ENCODE results near the gene INSYN2B. TPM values are rescaled to one million over a fixed set of nuclear protein-coding genes. Genes with fewer than 3 reads are reported as not detected.

Gene INSYN2B
- polyA plus RNA-seq, 3 donors from 2014 or later, result 0.40 TPM; not detected in 2

- no peak for DNase-seq
- peaks cover 11 to 48% of the 10 kb centered on the region in 2 donors for H3K4me1 Mint-ChIP-seq
- H3K9me3 Mint-ChIP-seq, result no peaks in the 10 kb centered on the region
- H3K4me3 Mint-ChIP-seq, result no peak overlapping the region
- peaks cover 11 to 14% (median 12%) of the 10 kb centered on the region in 3 donors for H3K36me3 Mint-ChIP-seq
- no peak overlapping the region for H3K27ac Mint-ChIP-seq
- peaks cover 0 to 3% (median 0%) of the 10 kb centered on the region in 3 donors for H3K27me3 Mint-ChIP-seq (ENCODE audit: low read depth in 3 of 3)
Observed at GRCh38 chr5:169870211-169870610, 110.1 kb downstream of the INSYN2B start.

- Mint-ChIP-seq H3K4me3 (no peak overlapping the region), H3K9me3 (no peaks in the 10 kb centered on the region), H3K4me1 (peaks cover 13 to 59% of the 10 kb centered on the region in 2 donors), H3K27ac (peak overlapping the region in 1 of 6 donors; percentile 9), H3K36me3 (peaks cover 11 to 12% (median 12%) of the 10 kb centered on the region in 3 donors), H3K27me3 (ENCODE audit: low read depth in 3 of 3) (peaks cover 0 to 3% (median 0%) of the 10 kb centered on the region in 3 donors)
- no peak for DNase-seq
Observed at GRCh38 chr5:169869066-169869465, 111.2 kb downstream of the INSYN2B start.

GRCh38 chr5:169867347-169867746, 112.9 kb downstream of the INSYN2B start:
- H3K9me3 Mint-ChIP-seq, result no peaks in the 10 kb centered on the region
- peaks cover 0 to 3% (median 0%) of the 10 kb centered on the region in 3 donors for H3K27me3 Mint-ChIP-seq (ENCODE audit: low read depth in 3 of 3)
- no peak overlapping the region for H3K4me3 Mint-ChIP-seq
- peaks cover 9 to 12% (median 9%) of the 10 kb centered on the region in 3 donors for H3K36me3 Mint-ChIP-seq
- peaks cover 11 to 65% of the 10 kb centered on the region in 2 donors for H3K4me1 Mint-ChIP-seq
- peak overlapping the region in 1 of 6 donors; percentile 37 for H3K27ac Mint-ChIP-seq
- no peak for DNase-seq

- Mint-ChIP-seq H3K36me3 (peaks cover 0 to 12% (median 5%) of the 10 kb centered on the region in 3 donors), H3K27ac (peak overlapping the region in 1 of 6 donors; percentile 7)
Observed at GRCh38 chr5:169864483-169864882, 115.8 kb downstream of the INSYN2B start.

GRCh38 chr5:169862391-169862811, 117.9 kb downstream of the INSYN2B start:
- H3K36me3 Mint-ChIP-seq, result peaks cover 0 to 2% (median 0%) of the 10 kb centered on the region in 3 donors
- H3K27ac Mint-ChIP-seq, result no peak overlapping the region
- peaks cover 44 to 91% of the 10 kb centered on the region in 2 donors for H3K4me1 Mint-ChIP-seq
- no peaks in the 10 kb centered on the region for H3K9me3 Mint-ChIP-seq
- H3K4me3 Mint-ChIP-seq, result no peak overlapping the region
- DNase-seq, result no peak
- peaks cover 0 to 3% (median 2%) of the 10 kb centered on the region in 3 donors for H3K27me3 Mint-ChIP-seq (ENCODE audit: low read depth in 3 of 3)

More at GRCh38 chr5:169864483-169864882, 115.8 kb downstream of the INSYN2B start:
- peaks cover 27 to 87% of the 10 kb centered on the region in 2 donors for H3K4me1 Mint-ChIP-seq
- H3K4me3 Mint-ChIP-seq, result no peak overlapping the region
- DNase-seq, result no peak
- H3K27me3 Mint-ChIP-seq (ENCODE audit: low read depth in 3 of 3), result peaks cover 0 to 3% (median 0%) of the 10 kb centered on the region in 3 donors
- H3K9me3 Mint-ChIP-seq, result no peaks in the 10 kb centered on the region

- Mint-ChIP-seq H3K9me3 (no peaks in the 10 kb centered on the region), H3K4me3 (no peak overlapping the region), H3K27me3 (ENCODE audit: low read depth in 3 of 3) (peaks cover 0 to 3% (median 2%) of the 10 kb centered on the region in 3 donors), H3K4me1 (peaks cover 47 to 91% of the 10 kb centered on the region in 2 donors), H3K27ac (no peak overlapping the region), H3K36me3 (no peaks in the 10 kb centered on the region)
- no peak for DNase-seq
Observed at GRCh38 chr5:169861934-169862333, 118.4 kb downstream of the INSYN2B start.

- Mint-ChIP-seq H3K4me3 (no peak overlapping the region), H3K9me3 (no peaks in the 10 kb centered on the region), H3K36me3 (no peaks in the 10 kb centered on the region), H3K27me3 (ENCODE audit: low read depth in 3 of 3) (peaks cover 0 to 3% (median 2%) of the 10 kb centered on the region in 3 donors), H3K4me1 (peaks cover 47 to 90% of the 10 kb centered on the region in 2 donors), H3K27ac (peak overlapping the region in 1 of 6 donors; percentile 23)
- no peak for DNase-seq
Observed at GRCh38 chr5:169861433-169861832, 118.9 kb downstream of the INSYN2B start.

DNA sequence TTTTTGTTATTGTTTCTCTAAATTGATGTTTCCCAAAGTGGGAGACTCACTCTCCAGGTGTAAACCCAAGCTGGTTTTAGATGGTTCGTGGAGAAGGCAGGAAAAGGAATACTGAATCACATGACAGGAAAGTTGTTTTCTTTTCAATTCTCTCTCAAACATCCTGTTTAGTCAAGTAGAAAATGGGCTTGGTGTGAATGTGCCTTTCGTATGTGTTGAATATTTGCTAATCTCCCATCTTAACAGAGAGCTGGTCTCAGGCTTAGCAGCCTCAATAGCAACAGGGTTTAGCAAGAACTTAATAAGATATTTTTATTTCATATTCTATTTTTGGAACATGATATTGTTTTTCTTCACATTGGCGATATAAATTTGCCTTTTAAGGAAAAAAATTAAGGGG, 119.7 kb downstream of the INSYN2B start:
- peak overlapping the region; percentile 47 to 85 (median 59) for H3K27ac Mint-ChIP-seq
- H3K27me3 Mint-ChIP-seq (ENCODE audit: low read depth in 3 of 3), result peaks cover 0 to 2% (median 1%) of the 10 kb centered on the region in 3 donors
- peak overlapping the region in 1 of 5 donors; percentile 40 for H3K4me3 Mint-ChIP-seq
- no peaks in the 10 kb centered on the region for H3K9me3 Mint-ChIP-seq
- H3K4me1 Mint-ChIP-seq, result peaks cover 45 to 90% of the 10 kb centered on the region in 2 donors
- no peak for DNase-seq
- H3K36me3 Mint-ChIP-seq, result peaks cover 0 to 2% (median under 1%) of the 10 kb centered on the region in 3 donors

- Mint-ChIP-seq H3K27me3 (ENCODE audit: low read depth in 3 of 3) (peaks cover 0 to 2% (median 0%) of the 10 kb centered on the region in 3 donors), H3K4me3 (no peak overlapping the region), H3K36me3 (peaks cover 18 to 28% (median 18%) of the 10 kb centered on the region in 3 donors), H3K9me3 (no peaks in the 10 kb centered on the region), H3K27ac (no peak overlapping the region), H3K4me1 (peaks cover 51 to 81% of the 10 kb centered on the region in 2 donors)
- DNase-seq, result no peak
Observed at GRCh38 chr5:169856571-169856970, 123.7 kb downstream of the INSYN2B start.

GRCh38 chr5:169851321-169851850, 128.9 kb downstream of the INSYN2B start:
- H3K4me3 Mint-ChIP-seq, result no peak overlapping the region
- H3K36me3 Mint-ChIP-seq, result peaks cover 51 to 57% (median 56%) of the 10 kb centered on the region in 3 donors
- H3K27me3 Mint-ChIP-seq (ENCODE audit: low read depth in 3 of 3), result no peaks in the 10 kb centered on the region
- DNase-seq, result no peak
- peaks cover 0 to 10% (median 5%) of the 10 kb centered on the region in 6 donors for H3K9me3 Mint-ChIP-seq
- H3K27ac Mint-ChIP-seq, result no peak overlapping the region
- peaks cover 18 to 43% of the 10 kb centered on the region in 2 donors for H3K4me1 Mint-ChIP-seq

DNA sequence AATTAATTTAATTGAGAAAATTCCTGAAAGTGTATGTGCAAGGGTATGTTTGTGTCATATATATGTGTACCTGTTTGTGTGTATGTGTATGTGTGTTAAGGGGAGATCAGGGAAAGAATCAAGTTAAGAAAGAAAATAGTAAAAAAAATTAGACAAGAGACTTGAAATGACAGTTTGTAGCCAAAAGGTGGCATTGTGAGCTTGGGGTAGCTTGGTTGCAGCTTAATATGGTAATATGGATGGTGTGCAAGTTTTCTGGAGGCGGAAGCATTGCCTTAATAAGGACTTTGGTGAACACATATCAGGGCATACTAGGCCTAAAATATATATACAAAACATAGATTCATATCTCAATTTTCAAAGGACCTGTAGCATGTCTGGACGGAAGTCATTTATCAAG, 129.9 kb downstream of the INSYN2B start:
- Mint-ChIP-seq H3K36me3 (peaks cover 49 to 58% (median 52%) of the 10 kb centered on the region in 3 donors), H3K27ac (no peak overlapping the region), H3K27me3 (ENCODE audit: low read depth in 3 of 3) (no peaks in the 10 kb centered on the region)

GRCh38 chr5:169848792-169849191, 131.5 kb downstream of the INSYN2B start:
- peaks cover 19 to 47% of the 10 kb centered on the region in 2 donors for H3K4me1 Mint-ChIP-seq
- H3K4me3 Mint-ChIP-seq, result no peak overlapping the region
- peaks cover 0 to 10% (median 5%) of the 10 kb centered on the region in 6 donors for H3K9me3 Mint-ChIP-seq
- no peaks in the 10 kb centered on the region for H3K27me3 Mint-ChIP-seq (ENCODE audit: low read depth in 3 of 3)
- no peak overlapping the region for H3K27ac Mint-ChIP-seq
- no peak for DNase-seq
- peaks cover 45 to 66% (median 48%) of the 10 kb centered on the region in 3 donors for H3K36me3 Mint-ChIP-seq

More for the DNA sequence above, 129.9 kb downstream of the INSYN2B start:
- DNase-seq, result no peak
- no peak overlapping the region for H3K4me3 Mint-ChIP-seq
- peaks cover 0 to 10% (median 5%) of the 10 kb centered on the region in 6 donors for H3K9me3 Mint-ChIP-seq
- peaks cover 15 to 36% of the 10 kb centered on the region in 2 donors for H3K4me1 Mint-ChIP-seq

DNA sequence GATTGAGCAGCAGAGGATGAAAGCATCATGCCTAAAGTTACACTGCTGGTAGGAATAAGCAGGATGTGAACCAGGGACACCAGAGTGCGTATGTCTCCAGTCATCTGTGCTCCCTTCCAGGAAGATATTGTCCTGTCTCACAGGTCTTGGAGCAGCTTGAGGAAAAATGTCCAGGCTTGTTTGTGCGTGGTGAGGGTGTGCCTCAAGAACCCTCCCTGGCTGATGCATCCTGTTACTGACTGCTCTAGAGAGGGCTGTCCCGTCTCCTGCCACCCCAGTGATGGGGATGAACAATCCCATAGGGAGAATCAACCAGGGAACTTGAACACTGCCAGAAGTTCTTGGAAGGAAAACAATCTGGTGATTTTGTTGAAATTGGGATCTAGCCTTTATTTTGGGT, 132.0 kb downstream of the INSYN2B start:
- Mint-ChIP-seq H3K36me3 (peaks cover 44 to 67% (median 45%) of the 10 kb centered on the region in 3 donors), H3K27me3 (ENCODE audit: low read depth in 3 of 3) (no peaks in the 10 kb centered on the region), H3K27ac (no peak overlapping the region), H3K4me1 (peaks cover 19 to 46% of the 10 kb centered on the region in 2 donors), H3K9me3 (peaks cover 0 to 10% (median 5%) of the 10 kb centered on the region in 6 donors), H3K4me3 (no peak overlapping the region)
- no peak for DNase-seq

DNA sequence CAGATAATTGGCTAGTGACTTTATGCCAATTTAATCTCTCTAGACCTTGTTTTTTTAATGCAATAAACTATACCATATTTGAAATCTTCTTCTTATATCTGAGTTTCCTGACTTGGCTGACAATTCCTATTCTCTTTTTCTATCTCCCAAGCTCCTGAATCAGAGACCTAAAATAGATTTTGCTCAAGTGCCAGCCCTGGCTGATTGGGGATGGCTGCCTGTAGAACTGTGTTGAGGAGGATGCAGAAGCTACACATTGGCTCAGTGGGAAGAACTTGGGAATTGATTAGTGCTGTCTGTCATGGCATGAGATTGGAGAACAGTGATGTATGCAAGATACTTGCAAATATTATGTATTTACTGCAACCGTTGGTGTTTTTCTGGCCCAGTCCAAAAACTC, 132.8 kb downstream of the INSYN2B start:
- Mint-ChIP-seq H3K4me3 (no peak overlapping the region), H3K9me3 (peaks cover 0 to 10% (median 5%) of the 10 kb centered on the region in 6 donors), H3K27me3 (ENCODE audit: low read depth in 3 of 3) (no peaks in the 10 kb centered on the region), H3K4me1 (peaks cover 19 to 39% of the 10 kb centered on the region in 2 donors), H3K27ac (peak overlapping the region in 1 of 6 donors; percentile 24), H3K36me3 (peaks cover 42 to 67% (median 44%) of the 10 kb centered on the region in 3 donors)
- no peak for DNase-seq
